NCI-H1417 (cell line): Measurements from ENCODE around the gene FAM177A1.

Experiments used
- DNase-seq, 3 experiments: peaks; one replicate each; lab custom pipeline; 2025; lab: John Stamatoyannopoulos, UW

The FAM177A1 gene

DNA sequence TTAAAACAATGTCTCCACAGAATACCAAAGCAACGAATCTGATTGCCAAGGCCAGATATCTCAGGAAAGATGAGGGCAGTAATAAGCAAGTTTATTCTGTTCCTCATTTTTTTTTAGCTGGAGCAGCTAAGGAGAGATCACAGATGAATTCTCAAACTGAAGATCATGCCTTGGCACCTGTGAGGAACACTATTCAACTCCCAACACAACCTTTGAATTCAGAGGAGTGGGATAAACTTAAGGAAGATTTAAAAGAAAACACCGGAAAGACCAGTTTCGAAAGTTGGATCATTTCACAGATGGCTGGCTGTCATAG, 77.3 kb downstream of the FAM177A1 start:
- no peak for DNase-seq

- no peak for DNase-seq
Observed at GRCh38 chr14:35124127-35124526, 78.1 kb downstream of the FAM177A1 start.
